OCI-LY1 (cell line): Measurements from ENCODE around the gene LAMA5.
A peak's percentile ranks its signal among the peaks of the same experiment; 100 is the strongest.

Source experiments
- H2AFZ ChIP-seq: fragments of 200-600 bp; sonication (generic), shearing (Covaris generic); 2 replicates; pipeline ENCODE4 v1.6.0; 2014; ENCODE audit warnings: antibody characterized with exemption, mild to moderate bottlenecking, low read length
- H3F3A ChIP-seq: fragments of 200-600 bp; sonication (generic), shearing (Covaris generic); 2 replicates; pipeline ENCODE4 v1.6.0; 2014; ENCODE audit warnings: mild to moderate bottlenecking, antibody characterized with exemption, low read length, moderate library complexity; ENCODE audit not compliant: insufficient read depth
- H3K27ac ChIP-seq: fragments of 200-600 bp; sonication (generic); 2 replicates; pipeline ENCODE4 v1.5.1; 2014; ENCODE audit warnings: low read length, mixed run types, mild to moderate bottlenecking, low read depth; ENCODE audit not compliant: poor library complexity, severe bottlenecking
- H3K27me3 ChIP-seq: fragments of 200-600 bp; sonication (generic); 2 replicates; pipeline ENCODE4 v1.6.0; 2014; ENCODE audit warnings: antibody characterized with exemption, mild to moderate bottlenecking, low read length, moderate library complexity; ENCODE audit not compliant: insufficient read depth
- H3K36me3 ChIP-seq: fragments of 200-600 bp; sonication (generic); 2 replicates; pipeline ENCODE4 v1.6.1; 2014; ENCODE audit warnings: mild to moderate bottlenecking, antibody characterized with exemption, low read length, moderate library complexity, mixed read lengths; ENCODE audit not compliant: insufficient read depth
- H3K4me1 ChIP-seq: fragments of 200-600 bp; sonication (generic); 2 replicates; pipeline ENCODE4 v1.5.1; 2014; ENCODE audit warnings: mild to moderate bottlenecking, low read length, moderate library complexity; ENCODE audit not compliant: insufficient read depth, severe bottlenecking
- H3K4me2 ChIP-seq: fragments of 200-600 bp; sonication (generic), shearing (Covaris generic); 2 replicates; pipeline ENCODE4 v1.6.1; 2014; ENCODE audit warnings: low read length
- H3K4me3 ChIP-seq: fragments of 200-600 bp; sonication (generic); 2 replicates; pipeline ENCODE4 v1.5.1; 2014; ENCODE audit warnings: low read length, low read depth, mild to moderate bottlenecking, mixed read lengths; ENCODE audit not compliant: poor library complexity, severe bottlenecking
- H3K79me2 ChIP-seq: fragments of 200-600 bp; shearing (Covaris generic); 2 replicates; pipeline ENCODE4 v1.6.1; 2016; ENCODE audit warnings: mixed run types, low read length, mixed read lengths; ENCODE audit not compliant: insufficient read depth
- H3K9ac ChIP-seq: fragments of 200-600 bp; sonication (generic), shearing (Covaris generic); 2 replicates; pipeline ENCODE4 v1.6.1; 2014; ENCODE audit warnings: mild to moderate bottlenecking, low read length, mixed read lengths
- H3K9me2 ChIP-seq: fragments of 200-600 bp; sonication (generic), shearing (Covaris generic); 2 replicates; pipeline ENCODE4 v1.6.1; 2014; ENCODE audit warnings: low read depth, mild to moderate bottlenecking, low read length, mixed read lengths
- H3K9me3 ChIP-seq: fragments of 200-600 bp; shearing (Covaris generic); 2 replicates; pipeline ENCODE4 v1.6.1; 2014; ENCODE audit warnings: low read length, mixed read lengths
- H4K20me1 ChIP-seq: fragments of 200-600 bp; sonication (generic), shearing (Covaris generic); 2 replicates; pipeline ENCODE4 v1.6.0; 2016; ENCODE audit warnings: mild to moderate bottlenecking, low read length; ENCODE audit not compliant: insufficient read depth
- CTCF ChIP-seq: fragments of 200-600 bp; sonication (generic), shearing (Covaris generic); IDR thresholded peaks from 2 replicates; pipeline ENCODE4 v1.5.1; 2017; ENCODE audit warnings: mild to moderate bottlenecking, antibody characterized with exemption, low read length, moderate library complexity, mixed read lengths
- EZH2 ChIP-seq: fragments of 200-600 bp; sonication (generic), shearing (Covaris generic); IDR thresholded peaks from 2 replicates; pipeline ENCODE4 v1.8.0; 2017; ENCODE audit warnings: borderline replicate concordance, mixed run types, mild to moderate bottlenecking, antibody characterized with exemption, low read length, moderate library complexity, mixed read lengths

Gene LAMA5

GRCh38 chr20:62400021-62400420, 32.9 kb upstream of the LAMA5 start:
- H3K4me1 ChIP-seq: peaks cover 24% of the 10 kb centered on the region
- no peak overlapping the region for H3K4me2 ChIP-seq
- no peaks in the 10 kb centered on the region for H3K9me3 ChIP-seq
- H3F3A ChIP-seq: no peaks in the 10 kb centered on the region; the same call in 1 of the 2 replicates
- H3K9ac ChIP-seq: no peak overlapping the region
- no peaks in the 10 kb centered on the region for H4K20me1 ChIP-seq
- H3K4me3 ChIP-seq: no peak overlapping the region
- H3K9me2 ChIP-seq: no peaks in the 10 kb centered on the region
- TF ChIP-seq EZH2 (no peak), CTCF (no peak)
- H3K27me3 ChIP-seq: no peaks in the 10 kb centered on the region
- H2AFZ ChIP-seq: no peak overlapping the region
- no peaks in the 10 kb centered on the region for H3K79me2 ChIP-seq
- H3K36me3 ChIP-seq: peaks cover 20% of the 10 kb centered on the region; the same call in 1 of the 2 replicates
- peak overlapping the region; percentile 79 for H3K27ac ChIP-seq

GRCh38 chr20:62398120-62398821, 31.2 kb upstream of the LAMA5 start:
- Histone ChIP-seq H3F3A (no peaks in the 10 kb centered on the region; the same call in 1 of the 2 replicates), H3K4me2 (no peak overlapping the region), H4K20me1 (no peaks in the 10 kb centered on the region), H3K27ac (no peak overlapping the region), H3K4me1 (peaks cover 21% of the 10 kb centered on the region), H2AFZ (no peak overlapping the region), H3K9me3 (no peaks in the 10 kb centered on the region), H3K9me2 (no peaks in the 10 kb centered on the region), H3K4me3 (no peak overlapping the region), H3K9ac (no peak overlapping the region), H3K79me2 (no peaks in the 10 kb centered on the region), H3K27me3 (no peaks in the 10 kb centered on the region), H3K36me3 (peaks cover 30% of the 10 kb centered on the region; the same call in 1 of the 2 replicates)
- TF ChIP-seq EZH2 (no peak), CTCF (no peak)

GRCh38 chr20:62396367-62397239, 29.5 kb upstream of the LAMA5 start:
- Histone ChIP-seq H3K36me3 (peaks cover 31% of the 10 kb centered on the region; the same call in 1 of the 2 replicates), H3K4me3 (no peak overlapping the region), H2AFZ (no peak overlapping the region), H3K9me3 (no peaks in the 10 kb centered on the region), H3K4me1 (peaks cover 11% of the 10 kb centered on the region), H3K79me2 (no peaks in the 10 kb centered on the region), H3F3A (no peaks in the 10 kb centered on the region; the same call in 1 of the 2 replicates), H3K4me2 (no peak overlapping the region), H3K9ac (no peak overlapping the region), H3K9me2 (no peaks in the 10 kb centered on the region), H3K27me3 (no peaks in the 10 kb centered on the region), H3K27ac (no peak overlapping the region), H4K20me1 (no peaks in the 10 kb centered on the region)
- TF ChIP-seq CTCF (no peak), EZH2 (no peak)
